HG02763 (cell line): ENCODE results near the gene NWD2.
"Not testable (repeated sequence)": the region's sequence is repeated elsewhere in the genome, so short reads cannot be mapped to it uniquely, and the experiment has no call there.

Experiments
- ATAC-seq: cut with Tn5 transposase; IDR thresholded peaks from one replicate; pipeline ENCODE4 v1.9.1; 2021; ENCODE audit warnings: mild to moderate bottlenecking, moderate library complexity; ENCODE audit not compliant: unreplicated experiment

Gene NWD2

DNA sequence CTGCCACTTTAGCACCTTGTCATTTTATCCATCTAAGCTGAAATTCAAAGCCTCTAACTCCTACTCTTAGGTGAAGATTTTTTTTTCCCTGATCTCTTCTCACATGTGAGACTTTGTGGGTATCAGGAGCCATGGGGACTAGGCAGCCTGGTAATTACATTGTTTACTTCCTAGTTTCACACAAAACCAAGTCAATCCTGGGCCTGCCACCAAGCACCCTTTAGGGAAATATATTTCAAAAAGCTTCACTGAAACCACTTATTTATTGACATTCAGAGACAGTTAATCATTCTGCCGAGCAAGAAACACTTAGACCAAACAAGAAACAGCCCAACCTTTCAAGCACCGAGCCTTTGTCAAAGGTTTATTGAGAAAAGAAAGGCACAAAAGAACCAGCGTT lies 241.6 kb downstream of the NWD2 start:
- no peak for ATAC-seq

- ATAC-seq, result no peak
These were observed 243.1 kb downstream of the NWD2 start for GRCh38 chr4:37487668-37488067.

DNA sequence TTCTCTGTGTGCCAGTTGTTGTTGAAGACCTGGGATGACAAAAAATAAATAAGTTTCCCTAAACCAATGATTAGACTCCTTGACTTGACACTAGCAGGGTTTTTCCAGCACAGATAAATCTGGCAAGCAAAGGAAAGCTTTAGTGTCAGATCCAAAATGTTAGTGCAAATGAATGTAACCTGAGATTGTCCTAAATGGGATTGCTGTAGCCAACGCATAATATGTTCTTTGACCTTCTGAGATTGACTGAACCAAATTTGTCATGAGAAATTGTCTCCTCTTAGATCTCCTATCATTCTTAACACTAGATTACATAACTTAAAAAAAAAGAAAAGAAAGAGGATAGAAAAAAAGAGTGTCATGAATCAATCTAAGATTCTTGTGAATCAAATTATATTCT lies 245.2 kb downstream of the NWD2 start:
- no peak for ATAC-seq

DNA sequence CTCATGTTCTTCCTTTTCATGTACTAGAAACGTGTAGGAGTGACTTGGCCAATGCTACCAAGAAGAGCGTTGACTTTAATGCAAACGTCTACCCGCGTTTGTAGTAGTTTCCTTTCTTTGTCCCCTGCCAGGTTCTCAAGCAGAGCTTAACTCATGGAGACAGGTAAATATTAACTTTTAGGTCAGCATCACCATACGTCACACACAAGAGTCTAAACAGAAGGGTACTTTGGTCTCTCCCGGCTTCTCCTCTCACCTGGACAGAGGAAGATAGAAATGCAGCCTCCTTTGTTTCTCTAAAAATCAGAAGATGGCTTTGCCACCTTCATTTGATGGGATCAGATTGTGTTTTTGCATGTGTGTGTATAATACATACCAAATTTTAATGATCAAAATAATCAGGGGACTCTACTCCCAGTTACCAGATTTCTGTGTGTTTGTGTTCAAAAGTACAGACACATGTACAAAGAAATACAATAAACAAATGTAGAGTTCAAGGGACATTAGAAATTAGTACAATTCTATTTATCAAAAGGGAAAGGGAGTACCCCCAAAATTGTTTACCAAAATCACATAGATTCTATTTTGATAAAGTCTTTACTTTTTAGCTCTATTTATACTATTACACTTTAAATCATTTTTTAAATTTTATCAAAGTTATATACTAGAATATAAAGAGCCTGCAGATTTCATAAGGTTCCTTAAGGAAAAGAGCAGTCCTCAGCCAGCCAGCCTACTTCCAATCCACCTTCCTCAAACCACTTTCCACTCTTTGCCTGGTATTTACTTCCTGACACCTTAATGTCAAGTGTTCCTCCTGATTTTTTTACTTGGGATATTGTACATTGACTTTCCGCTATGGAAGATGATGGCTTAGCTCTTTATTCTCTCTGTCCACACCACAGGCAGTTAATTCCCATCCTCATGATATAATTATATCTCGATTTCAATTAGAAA lies 246.1 kb downstream of the NWD2 start:
- no peak for ATAC-seq

- ATAC-seq, result not testable (repeated sequence)
These were observed 250.8 kb downstream of the NWD2 start for GRCh38 chr4:37495353-37495752.
